Neural crest cell (in vitro differentiated cells): ENCODE data around the gene GPC6. TPM values are rescaled to one million over a fixed set of nuclear protein-coding genes. Genes with fewer than 3 reads are reported as not detected.

Experiments
- DNase-seq: peaks from one replicate; pipeline ENCODE4 v3.0.0; 2021; ENCODE audit warnings: low read depth, mixed read lengths, low spot score
- H3K27ac Mint-ChIP-seq: one replicate; pipeline ENCODE4 v1.8.0; 2021; ENCODE audit warnings: mild to moderate bottlenecking, mixed read lengths; ENCODE audit not compliant: unreplicated experiment
- H3K27me3 Mint-ChIP-seq: 2 replicates; pipeline ENCODE4 v1.8.0; 2021; ENCODE audit warnings: low read depth, mild to moderate bottlenecking, mixed read lengths
- H3K36me3 Mint-ChIP-seq: 2 replicates; pipeline ENCODE4 v1.8.0; 2021; ENCODE audit warnings: low read depth, mild to moderate bottlenecking, mixed read lengths
- H3K4me1 Mint-ChIP-seq: 2 replicates; pipeline ENCODE4 v1.8.0; 2021; ENCODE audit warnings: mixed read lengths
- H3K4me3 Mint-ChIP-seq: one replicate; pipeline ENCODE4 v1.8.0; 2021; ENCODE audit warnings: mild to moderate bottlenecking, mixed read lengths
- H3K9me3 Mint-ChIP-seq: 2 replicates; pipeline ENCODE4 v1.8.0; 2021; ENCODE audit warnings: mixed read lengths
- CTCF ChIP-seq: fragments of 200-600 bp; sonication (generic); conservative IDR thresholded peaks from 2 replicates; pipeline ENCODE4 v1.5.0; 2021; ENCODE audit warnings: antibody characterized with exemption, mild to moderate bottlenecking
- total RNA-seq: library from RNA; stranded (reverse); gene quantifications from 2 replicates; pipeline ENCODE4 v1.2.1, GENCODE V29; 2021

The GPC6 gene
- total RNA-seq, 1 donor from 2014 or later = 13.4 TPM

GRCh38 chr13:93547886-93548285 lies 321.3 kb downstream of the GPC6 start:
- H3K9me3 Mint-ChIP-seq = peaks cover 4% of the 10 kb centered on the region
- H3K27ac Mint-ChIP-seq = no peak overlapping the region
- H3K4me3 Mint-ChIP-seq = no peak overlapping the region

GRCh38 chr13:93549326-93550005 lies 322.9 kb downstream of the GPC6 start:
- H3K9me3 Mint-ChIP-seq = no peaks in the 10 kb centered on the region
- DNase-seq = no peak
- H3K27me3 Mint-ChIP-seq = no peaks in the 10 kb centered on the region
- no peaks in the 10 kb centered on the region for H3K36me3 Mint-ChIP-seq
- no peaks in the 10 kb centered on the region for H3K4me1 Mint-ChIP-seq
- peak overlapping the region; percentile 28 for H3K27ac Mint-ChIP-seq
- no peak overlapping the region for H3K4me3 Mint-ChIP-seq
- TF ChIP-seq CTCF = no peak

More at GRCh38 chr13:93547886-93548285, 321.3 kb downstream of the GPC6 start:
- Mint-ChIP-seq H3K27me3 (no peaks in the 10 kb centered on the region), H3K4me1 (no peaks in the 10 kb centered on the region), H3K36me3 (peaks cover 4% of the 10 kb centered on the region)
- DNase-seq = no peak
- no peak for TF ChIP-seq CTCF

GRCh38 chr13:93550236-93550635 lies 323.6 kb downstream of the GPC6 start:
- Mint-ChIP-seq H3K27me3 (no peaks in the 10 kb centered on the region), H3K4me3 (no peak overlapping the region), H3K4me1 (no peaks in the 10 kb centered on the region)

GRCh38 chr13:93552596-93552995 lies 326.0 kb downstream of the GPC6 start:
- Mint-ChIP-seq H3K9me3 (no peaks in the 10 kb centered on the region), H3K4me1 (no peaks in the 10 kb centered on the region), H3K27ac (no peak overlapping the region), H3K27me3 (no peaks in the 10 kb centered on the region), H3K4me3 (no peak overlapping the region), H3K36me3 (no peaks in the 10 kb centered on the region)
- TF ChIP-seq CTCF = no peak
- no peak for DNase-seq

More at GRCh38 chr13:93550236-93550635, 323.6 kb downstream of the GPC6 start:
- no peak for TF ChIP-seq CTCF
- H3K9me3 Mint-ChIP-seq = no peaks in the 10 kb centered on the region
- no peak for DNase-seq
- no peak overlapping the region for H3K27ac Mint-ChIP-seq
- H3K36me3 Mint-ChIP-seq = no peaks in the 10 kb centered on the region

- no peaks in the 10 kb centered on the region for H3K27me3 Mint-ChIP-seq
- H3K27ac Mint-ChIP-seq = no peak overlapping the region
- peaks cover 5% of the 10 kb centered on the region for H3K4me1 Mint-ChIP-seq
- no peak overlapping the region for H3K4me3 Mint-ChIP-seq
- H3K9me3 Mint-ChIP-seq = no peaks in the 10 kb centered on the region
- H3K36me3 Mint-ChIP-seq = no peaks in the 10 kb centered on the region
- TF ChIP-seq CTCF = no peak
- DNase-seq = no peak
Measured at GRCh38 chr13:93554514-93554913, 327.9 kb downstream of the GPC6 start.
